HepG2 (cell line): ENCODE results near the gene WDCP.

Experiments used
- ASH2L ChIP-seq: fragments of 300-600, 200-600 bp; sonication (generic); IDR thresholded peaks from 2 replicates; pipeline ENCODE4 v1.7.0; 2017; ENCODE audit warnings: low read depth, mild to moderate bottlenecking, moderate library complexity, mixed read lengths, low read length; ENCODE audit not compliant: insufficient read length
- EHMT2 ChIP-seq: fragments of 200-600 bp; sonication (generic); IDR thresholded peaks from 2 replicates; pipeline ENCODE4 v1.7.0; 2017; ENCODE audit warnings: antibody characterized with exemption, low read depth, low read length, borderline replicate concordance
- ELF4 ChIP-seq: sonication (generic); formaldehyde crosslinking; IDR thresholded peaks from 2 replicates; pipeline ENCODE4 v1.5.0; 2020; ENCODE audit warnings: missing genetic modification reagents, mild to moderate bottlenecking, moderate library complexity, borderline replicate concordance
- TAF1 ChIP-seq: sonication (generic); formaldehyde crosslinking; IDR thresholded peaks from 2 replicates; pipeline ENCODE4 v1.4.0; 2020; ENCODE audit warnings: missing genetic modification reagents
- THYN1 ChIP-seq: sonication (generic); formaldehyde crosslinking; IDR thresholded peaks from 2 replicates; pipeline ENCODE4 v1.8.1; 2023; ENCODE audit warnings: low read depth, mild to moderate bottlenecking, moderate library complexity, missing genetic modification reagents, borderline replicate concordance
- ZNF253 ChIP-seq: sonication (generic); formaldehyde crosslinking; IDR thresholded peaks from 2 replicates; pipeline ENCODE4 v1.8.0; 2022; ENCODE audit warnings: mild to moderate bottlenecking, missing genetic modification reagents, borderline replicate concordance
- ZNF335 ChIP-seq: sonication (generic); formaldehyde crosslinking; IDR thresholded peaks from 2 replicates; pipeline ENCODE4 v1.4.0; 2020; ENCODE audit warnings: missing genetic modification reagents
- ZNF607 ChIP-seq: sonication (generic); formaldehyde crosslinking; IDR thresholded peaks from 2 replicates; pipeline ENCODE4 v1.5.1; 2020; ENCODE audit warnings: missing genetic modification reagents, mild to moderate bottlenecking, borderline replicate concordance

- no peak for TF ChIP-seq ASH2L
- TF ChIP-seq ELF4 (CRISPR knock-in tag) = no peak
- TF ChIP-seq ZNF607 (CRISPR knock-in tag) = no peak
- no peak for TF ChIP-seq TAF1 (CRISPR knock-in tag)
- no peak for TF ChIP-seq EHMT2
- TF ChIP-seq ZNF253 (CRISPR knock-in tag) = no peak
- no peak for TF ChIP-seq THYN1 (CRISPR knock-in tag)
- TF ChIP-seq ZNF335 (CRISPR knock-in tag) = no peak
Measured at GRCh38 chr2:24058564-24059271, 11.5 kb upstream of the WDCP start.
